Cerebellar nuclear complex (tissue), 1 donor: Measurements from ENCODE around the gene DDIT3.

Experiments used
- DNase-seq, 2 experiments: peaks; one replicate each; lab custom pipeline; 2025; lab: John Stamatoyannopoulos, UW

DDIT3 gene

GRCh38 chr12:57485695-57486094 is 34.6 kb downstream of the DDIT3 start:
- no peak for DNase-seq

- no peak for DNase-seq
These were observed 36.8 kb downstream of the DDIT3 start for GRCh38 chr12:57483466-57483865.

GRCh38 chr12:57481671-57482070 is 38.6 kb downstream of the DDIT3 start:
- DNase-seq, result no peak

- no peak for DNase-seq
These were observed 40.8 kb downstream of the DDIT3 start, which contains the start of gene ARHGAP9 for GRCh38 chr12:57479376-57480115. Gene ARHGAP9, minus strand, starts transcription at chr12:57479866. Its CDS starts 460 bp downstream, at chr12:57479406.

GRCh38 chr12:57479043-57479375 is 41.3 kb downstream of the DDIT3 start:
- no peak for DNase-seq

GRCh38 chr12:57477710-57478681 is 42.3 kb downstream of the DDIT3 start:
- DNase-seq, result no peak

GRCh38 chr12:57476993-57477709 is 43.2 kb downstream of the DDIT3 start:
- DNase-seq, result no peak

GRCh38 chr12:57476162-57476992 is 43.9 kb downstream of the DDIT3 start:
- DNase-seq, result no peak

GRCh38 chr12:57475271-57476161 is 44.8 kb downstream of the DDIT3 start:
- DNase-seq, result no peak

GRCh38 chr12:57474862-57475261 is 45.5 kb downstream of the DDIT3 start:
- no peak for DNase-seq

GRCh38 chr12:57474430-57474829 is 45.9 kb downstream of the DDIT3 start:
- no peak for DNase-seq

- DNase-seq, result no peak
These were observed 46.4 kb downstream of the DDIT3 start for GRCh38 chr12:57473886-57474285.

- DNase-seq, result no peak
These were observed 46.9 kb downstream of the DDIT3 start for GRCh38 chr12:57473392-57473791.

- no peak for DNase-seq
These were observed 47.9 kb downstream of the DDIT3 start for GRCh38 chr12:57472391-57472790.

GRCh38 chr12:57471661-57472060 is 48.7 kb downstream of the DDIT3 start:
- DNase-seq, result no peak

GRCh38 chr12:57470970-57471656 is 49.2 kb downstream of the DDIT3 start:
- no peak for DNase-seq

GRCh38 chr12:57470286-57470969 is 49.9 kb downstream of the DDIT3 start:
- DNase-seq, result no peak

GRCh38 chr12:57469296-57470164 is 50.8 kb downstream of the DDIT3 start:
- DNase-seq, result no peak
